ENCODE results near the gene BRF1.

DNA sequence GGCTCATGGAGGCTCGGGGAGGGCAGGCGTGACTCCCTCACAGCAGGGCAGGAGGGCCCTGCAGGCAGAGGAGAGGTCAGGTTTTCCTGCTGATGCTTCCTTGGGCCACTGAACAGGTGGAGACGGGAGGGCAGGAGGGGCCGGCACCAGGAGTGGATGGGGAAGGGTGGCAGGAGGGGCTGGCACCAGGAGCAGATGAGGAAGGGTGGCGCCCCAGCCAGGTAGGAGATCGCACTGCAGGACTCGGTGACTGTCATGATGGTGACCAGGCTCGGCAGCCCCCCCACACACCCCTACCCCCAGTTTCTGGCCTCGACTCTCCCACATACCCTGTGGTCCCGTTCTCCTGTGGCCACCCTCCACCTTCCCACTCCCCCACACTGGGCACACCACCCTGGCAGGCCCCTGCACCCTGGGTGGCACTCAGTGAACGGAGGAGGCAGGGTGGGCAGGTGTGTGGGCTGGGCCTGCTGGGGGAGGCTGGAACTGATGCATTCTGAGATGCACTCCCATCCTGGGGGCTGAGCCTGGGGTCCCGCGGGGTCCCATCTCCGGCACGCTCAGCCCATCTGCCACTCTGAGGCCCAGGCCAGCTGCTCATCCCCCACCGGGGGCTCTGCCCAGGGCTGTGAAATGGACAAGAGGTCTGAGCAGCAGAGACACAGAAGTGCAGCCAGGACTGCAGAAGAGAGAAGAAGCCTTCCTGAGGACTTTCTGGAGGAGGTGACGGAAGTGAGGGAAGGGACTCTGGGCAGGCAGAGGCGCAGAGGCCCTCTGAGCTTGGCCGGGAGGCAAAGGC, 122.5 kb downstream of the BRF1 start:
- TF ChIP-seq, protein P1, sequence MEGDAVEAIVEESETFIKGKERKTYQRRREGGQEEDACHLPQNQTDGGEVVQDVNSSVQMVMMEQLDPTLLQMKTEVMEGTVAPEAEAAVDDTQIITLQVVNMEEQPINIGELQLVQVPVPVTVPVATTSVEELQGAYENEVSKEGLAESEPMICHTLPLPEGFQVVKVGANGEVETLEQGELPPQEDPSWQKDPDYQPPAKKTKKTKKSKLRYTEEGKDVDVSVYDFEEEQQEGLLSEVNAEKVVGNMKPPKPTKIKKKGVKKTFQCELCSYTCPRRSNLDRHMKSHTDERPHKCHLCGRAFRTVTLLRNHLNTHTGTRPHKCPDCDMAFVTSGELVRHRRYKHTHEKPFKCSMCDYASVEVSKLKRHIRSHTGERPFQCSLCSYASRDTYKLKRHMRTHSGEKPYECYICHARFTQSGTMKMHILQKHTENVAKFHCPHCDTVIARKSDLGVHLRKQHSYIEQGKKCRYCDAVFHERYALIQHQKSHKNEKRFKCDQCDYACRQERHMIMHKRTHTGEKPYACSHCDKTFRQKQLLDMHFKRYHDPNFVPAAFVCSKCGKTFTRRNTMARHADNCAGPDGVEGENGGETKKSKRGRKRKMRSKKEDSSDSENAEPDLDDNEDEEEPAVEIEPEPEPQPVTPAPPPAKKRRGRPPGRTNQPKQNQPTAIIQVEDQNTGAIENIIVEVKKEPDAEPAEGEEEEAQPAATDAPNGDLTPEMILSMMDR (IDR thresholded peaks at IDR 0.05), result no peak
- no peak for TF ChIP-seq EZH2phosphoT487 (IDR thresholded peaks at IDR 0.05)
- no peak for TF ChIP-seq EZH2 (IDR thresholded peaks at IDR 0.05)
